ENCODE results near the gene ACTMAP. TPM values are rescaled to one million over a fixed set of nuclear protein-coding genes. Genes with fewer than 3 reads are reported as not detected.

ACTMAP gene
- total and polyA plus RNA-seq, 7 donors = 1.8 to 11.0 (median 5.3) TPM

DNA sequence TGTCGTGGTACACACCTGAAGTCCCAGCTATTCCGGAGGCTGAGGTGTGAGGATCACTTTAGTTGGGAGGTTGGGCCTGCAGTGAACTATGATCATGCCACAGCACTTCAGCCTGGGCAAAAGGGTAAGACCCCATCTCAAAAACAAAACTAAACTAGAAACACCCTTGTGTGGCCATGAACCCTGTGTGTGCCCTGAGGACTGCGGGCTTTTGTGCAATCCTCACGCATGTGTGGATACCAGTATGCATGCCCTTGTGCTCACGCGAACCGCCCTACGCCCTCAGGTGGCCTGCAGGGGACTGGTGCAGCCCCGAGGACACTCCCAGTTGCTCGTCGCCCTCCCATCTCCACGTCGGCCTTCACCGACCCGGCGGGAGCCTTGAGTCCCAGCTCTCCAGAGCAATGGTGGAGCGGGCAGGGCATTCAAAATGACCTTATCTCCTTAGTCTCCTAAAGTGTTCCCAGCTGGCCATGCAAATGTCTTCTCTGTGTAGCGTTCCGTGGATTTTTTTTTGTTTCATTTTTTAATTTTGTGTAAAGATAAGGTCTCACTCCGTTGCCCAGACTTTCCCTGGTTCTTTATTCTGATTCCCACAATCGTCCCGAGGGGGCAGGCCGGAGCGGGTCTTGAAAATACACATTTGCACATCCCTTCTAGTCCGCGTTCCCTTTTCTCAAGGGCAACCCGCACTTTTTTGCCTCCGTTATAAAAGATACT, 47.8 kb upstream of the ACTMAP start:
- WGBS, 2 donors = 8 to 10% methylated on average over 28 of the region's 28 CpGs
- Histone ChIP-seq H3K9me3 (no peaks in the 10 kb centered on the region), H3K27me3 (no peaks in the 10 kb centered on the region), H3K36me3 (peaks cover 0 to 22% (median 7%) of the 10 kb centered on the region in 4 donors), H3K27ac (peak overlapping the region; percentile 89 to 99 (median 96)), H3K4me1 (peaks cover 0 to 42% (median 41%) of the 10 kb centered on the region in 4 donors), H3K4me3 (peak overlapping the region; percentile 25 to 100 (median 74))
- TF ChIP-seq, protein P1, sequence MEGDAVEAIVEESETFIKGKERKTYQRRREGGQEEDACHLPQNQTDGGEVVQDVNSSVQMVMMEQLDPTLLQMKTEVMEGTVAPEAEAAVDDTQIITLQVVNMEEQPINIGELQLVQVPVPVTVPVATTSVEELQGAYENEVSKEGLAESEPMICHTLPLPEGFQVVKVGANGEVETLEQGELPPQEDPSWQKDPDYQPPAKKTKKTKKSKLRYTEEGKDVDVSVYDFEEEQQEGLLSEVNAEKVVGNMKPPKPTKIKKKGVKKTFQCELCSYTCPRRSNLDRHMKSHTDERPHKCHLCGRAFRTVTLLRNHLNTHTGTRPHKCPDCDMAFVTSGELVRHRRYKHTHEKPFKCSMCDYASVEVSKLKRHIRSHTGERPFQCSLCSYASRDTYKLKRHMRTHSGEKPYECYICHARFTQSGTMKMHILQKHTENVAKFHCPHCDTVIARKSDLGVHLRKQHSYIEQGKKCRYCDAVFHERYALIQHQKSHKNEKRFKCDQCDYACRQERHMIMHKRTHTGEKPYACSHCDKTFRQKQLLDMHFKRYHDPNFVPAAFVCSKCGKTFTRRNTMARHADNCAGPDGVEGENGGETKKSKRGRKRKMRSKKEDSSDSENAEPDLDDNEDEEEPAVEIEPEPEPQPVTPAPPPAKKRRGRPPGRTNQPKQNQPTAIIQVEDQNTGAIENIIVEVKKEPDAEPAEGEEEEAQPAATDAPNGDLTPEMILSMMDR (IDR thresholded peaks at IDR 0.05) = peak; percentile 48 to 80 (median 56)
- no peak for TF ChIP-seq POLR2A (IDR thresholded peaks at IDR 0.05)
- peak; percentile 88 for DNase-seq
- intact Hi-C loops (cut with DNase I) = loop anchor here (2.0 kb wide), 3 partner anchors 19 to 81 kb away; partner anchors contain the start of genes ACTMAP, COQ8B, ITPKC and RAB4B

DNA sequence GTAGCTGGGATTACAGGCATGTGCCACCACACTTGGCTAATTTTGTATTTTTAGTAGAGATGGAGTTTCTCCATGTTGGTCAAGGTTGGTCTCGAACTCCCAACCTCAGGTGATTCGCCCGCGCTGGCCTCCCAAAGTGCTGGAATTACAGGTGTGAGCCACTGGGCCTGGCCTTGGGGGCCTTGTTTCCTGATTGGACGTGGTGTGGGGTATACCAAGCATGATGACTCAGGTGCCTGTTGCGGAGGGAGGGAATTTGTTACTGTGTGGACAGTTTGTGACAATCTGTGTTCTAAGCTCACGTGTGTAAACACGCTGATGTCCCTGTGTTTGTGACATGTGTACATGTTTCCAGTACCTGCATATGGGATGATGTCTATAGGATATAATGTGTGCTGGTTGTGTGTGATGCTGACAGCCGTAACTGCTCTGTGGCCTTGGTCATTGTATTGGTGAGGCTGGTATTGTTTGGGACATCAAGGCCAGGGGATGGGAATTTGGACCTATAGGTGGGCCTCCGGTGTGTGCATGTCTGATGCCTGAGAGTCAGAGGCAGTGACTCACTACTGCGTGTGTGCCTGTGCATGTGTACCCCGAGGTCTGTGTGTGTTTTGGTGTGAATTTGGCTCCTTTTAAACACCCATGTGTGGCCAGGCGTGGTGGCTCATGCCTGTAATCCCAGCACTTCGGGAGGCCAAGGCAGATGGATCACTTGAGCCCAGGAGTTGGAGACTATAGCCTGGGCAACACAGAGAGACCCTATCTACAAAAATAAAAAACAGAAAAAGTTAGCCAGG, 47.1 kb upstream of the ACTMAP start:
- intact Hi-C loops (cut with DNase I) = no loop called here
- H3K9me3 ChIP-seq = no peaks in the 10 kb centered on the region
- H3K4me3 ChIP-seq = peak overlapping the region in 2 of 4 donors; percentile 69 to 100
- H3K4me1 ChIP-seq = peaks cover 0 to 35% (median 33%) of the 10 kb centered on the region in 4 donors
- peak overlapping the region; percentile 89 to 99 (median 96) for H3K27ac ChIP-seq
- WGBS, 2 donors = 93 to 96% methylated on average over 14 of the region's 14 CpGs
- TF ChIP-seq, protein P1 (IDR thresholded peaks at IDR 0.05) = no peak
- TF ChIP-seq POLR2A (IDR thresholded peaks at IDR 0.05) = no peak
- no peak for TF ChIP-seq POLR2AphosphoS5 (IDR thresholded peaks at IDR 0.05)
- TF ChIP-seq EP300 (IDR thresholded peaks at IDR 0.05) = no peak
- no peak for DNase-seq
- H3K36me3 ChIP-seq = peaks cover 0 to 29% (median 7%) of the 10 kb centered on the region in 4 donors
- no peaks in the 10 kb centered on the region for H3K27me3 ChIP-seq

DNA sequence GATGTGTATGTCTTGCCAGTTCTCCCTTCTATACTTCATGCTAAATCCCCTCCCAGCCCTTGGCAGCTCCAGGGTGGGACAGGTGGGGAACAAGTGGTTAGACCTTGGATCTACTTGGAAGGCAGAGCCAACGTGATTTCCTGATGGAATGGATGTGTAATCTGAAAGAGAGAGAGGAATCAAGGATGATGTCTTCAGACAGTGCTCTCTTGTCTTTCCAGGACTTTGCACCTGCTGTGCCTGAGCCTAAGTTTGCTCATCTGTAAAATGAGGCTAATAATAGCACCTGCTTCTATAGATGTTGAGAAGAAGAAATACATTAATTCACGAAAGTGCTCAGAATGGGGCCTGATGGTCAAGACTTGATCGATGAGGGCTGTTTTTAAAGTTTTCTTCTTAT, 41.7 kb upstream of the ACTMAP start:
- no peak for DNase-seq
- intact Hi-C loops (cut with DNase I) = no loop called here
- no peaks in the 10 kb centered on the region for H3K27me3 ChIP-seq
- WGBS, 2 donors = 19 to 53% methylated on average over 3 of the region's 3 CpGs
- H3K4me3 ChIP-seq = no peak overlapping the region
- H3K27ac ChIP-seq = no peak overlapping the region
- no peaks in the 10 kb centered on the region for H3K9me3 ChIP-seq
- H3K36me3 ChIP-seq = peaks cover 0 to 32% (median 0%) of the 10 kb centered on the region in 4 donors
- TF ChIP-seq POLR2A (IDR thresholded peaks at IDR 0.05) (no peak), POLR2AphosphoS5 (IDR thresholded peaks at IDR 0.05) (no peak), EP300 (IDR thresholded peaks at IDR 0.05) (no peak)
- TF ChIP-seq, protein P1 (IDR thresholded peaks at IDR 0.05) = no peak
- no peaks in the 10 kb centered on the region for H3K4me1 ChIP-seq

DNA sequence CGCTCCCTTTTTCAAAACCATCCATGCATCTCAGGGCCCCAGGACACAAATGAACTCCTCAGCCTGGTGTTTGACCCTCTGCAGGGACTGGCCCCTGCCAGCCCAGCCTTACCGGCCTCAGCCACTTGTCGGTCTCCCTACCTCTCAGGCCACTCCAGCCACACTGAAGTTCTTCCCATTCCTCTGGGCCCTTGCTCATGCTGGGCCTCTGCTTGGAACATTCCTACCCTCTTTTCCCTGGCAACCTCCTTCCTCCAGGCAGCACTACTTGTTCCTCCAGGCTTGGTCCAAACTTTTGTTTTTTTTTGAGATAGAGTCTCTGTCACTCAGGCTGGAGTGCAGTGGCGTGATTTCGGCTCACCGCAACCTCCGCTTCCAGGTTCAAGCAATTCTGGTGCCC, 41.1 kb upstream of the ACTMAP start:
- DNase-seq = no peak
- Histone ChIP-seq H3K27me3 (no peaks in the 10 kb centered on the region), H3K4me3 (no peak overlapping the region), H3K4me1 (no peaks in the 10 kb centered on the region), H3K36me3 (peaks cover 0 to 33% (median 2%) of the 10 kb centered on the region in 4 donors), H3K27ac (no peak overlapping the region), H3K9me3 (no peaks in the 10 kb centered on the region)
- intact Hi-C loops (cut with DNase I) = no loop called here
- WGBS, 2 donors = 82 to 96% methylated on average over 7 of the region's 7 CpGs
- no peak for TF ChIP-seq EP300 (IDR thresholded peaks at IDR 0.05)
- no peak for TF ChIP-seq POLR2AphosphoS5 (IDR thresholded peaks at IDR 0.05)
- TF ChIP-seq, protein P1 (IDR thresholded peaks at IDR 0.05) = no peak
- no peak for TF ChIP-seq POLR2A (IDR thresholded peaks at IDR 0.05)

Data from sigmoid colon (tissue), 7 donors.